GM12878 (cell line): ENCODE measurements around the gene KCNQ1. TPM values are rescaled to one million over a fixed set of nuclear protein-coding genes. Genes with fewer than 3 reads are reported as not detected.

Experiments
- ATAC-seq: fragments of 200-7000 bp; cut with Tn5 transposase; 3 replicates; pipeline ENCODE4 v1.9.1; 2020; ENCODE audit warnings: mild to moderate bottlenecking, moderate library complexity
- BruUV-seq: library from RNA; stranded (reverse); fragments of 400-500 nt; replicated peaks from 2 replicates; lab custom pipeline; 2021; lab: Mats Ljungman, UMichigan
- CTCF ChIA-PET: fragments of 300-600 bp; sonication (Branson Sonifier 250); formaldehyde crosslinking; extraction: SDS; loops from one replicate; lab custom pipeline; 2021; ENCODE audit warnings: inconsistent platforms; lab: Yijun Ruan, JAX
- POLR2A ChIA-PET: fragments of 350-600 bp; formaldehyde crosslinking; extraction: SDS; loops from one replicate; lab custom pipeline; 2021; ENCODE audit warnings: inconsistent platforms; lab: Charles Lee
- RAD21 ChIA-PET: fragments of 300-600 bp; sonication (Branson Sonifier 250); formaldehyde crosslinking; loops from one replicate; lab custom pipeline; 2023; ENCODE audit warnings: antibody characterized with exemption; ENCODE audit not compliant: unreplicated experiment; lab: Charles Lee
- SMC1A ChIA-PET: fragments of 300-600 bp; sonication (Branson Sonifier 250); formaldehyde crosslinking; loops from one replicate; lab custom pipeline; 2023; ENCODE audit not compliant: unreplicated experiment, uncharacterized antibody; lab: Charles Lee
- DNase-seq: peaks from one replicate; pipeline ENCODE4 v3.0.0-alpha.2; 2011; ENCODE audit warnings: low read depth, low spot score
- FAIRE-seq: peaks from 3 replicates; lab custom pipeline; 2011; peaks lifted over from hg19 to GRCh38; lab: Jason Lieb, UNC
- H2AFZ ChIP-seq: 2 replicates; pipeline ENCODE4 v1.6.0; 2011; ENCODE audit warnings: low read depth, low read length, control low read depth; ENCODE audit not compliant: control insufficient read depth
- H3K27ac ChIP-seq: 2 replicates; pipeline ENCODE4 v1.5.1; 2011; ENCODE audit warnings: control low read depth; ENCODE audit not compliant: control insufficient read depth, insufficient read depth
- H3K27me3 ChIP-seq, 2 experiments: replicated peaks in 1 of 2; 2 replicates each; pipeline versions ENCODE4 v1.6.0 to v1.6.1; 2011; ENCODE audit warnings: low read length in 1 of 2; ENCODE audit not compliant: control insufficient read depth in 2 of 2, insufficient read depth in 2 of 2
- H3K36me3 ChIP-seq, 2 experiments: 2 replicates each; pipeline ENCODE4 v1.5.1; 2011; ENCODE audit warnings: low read length in 1 of 2; ENCODE audit not compliant: control insufficient read depth in 2 of 2, insufficient read depth in 2 of 2
- H3K4me1 ChIP-seq: 2 replicates; pipeline ENCODE4 v1.6.1; 2011; ENCODE audit warnings: mild to moderate bottlenecking, low read length, moderate library complexity, mixed read lengths; ENCODE audit not compliant: control insufficient read depth, insufficient read depth
- H3K4me2 ChIP-seq: 2 replicates; pipeline ENCODE4 v1.6.0; 2011; ENCODE audit warnings: control low read depth; ENCODE audit not compliant: control insufficient read depth, insufficient read depth
- H3K4me3 ChIP-seq: fragments of 200-600 bp; sonication (generic); 2 replicates; pipeline ENCODE4 v1.5.1; 2016
- H3K79me2 ChIP-seq: 2 replicates; pipeline ENCODE4 v1.6.0; 2011; ENCODE audit warnings: low read length; ENCODE audit not compliant: control insufficient read depth, insufficient read depth
- H3K9ac ChIP-seq: 2 replicates; pipeline ENCODE4 v1.8.0; 2011; ENCODE audit warnings: low read length, control low read depth, mixed read lengths; ENCODE audit not compliant: control insufficient read depth, insufficient read depth
- H3K9me3 ChIP-seq: replicated peaks from 3 replicates; pipeline ENCODE4 v1.5.1; 2011; ENCODE audit warnings: mild to moderate bottlenecking, low read length; ENCODE audit not compliant: control insufficient read depth, insufficient read depth
- H4K20me1 ChIP-seq: 2 replicates; pipeline ENCODE4 v1.6.0; 2011; ENCODE audit not compliant: control insufficient read depth, insufficient read depth
- JUNB ChIP-seq: IDR thresholded peaks from 2 replicates; pipeline ENCODE4 v1.6.1; 2016; ENCODE audit warnings: antibody characterized with exemption, mild to moderate bottlenecking
- STAT3 ChIP-seq: IDR thresholded peaks from 2 replicates; pipeline ENCODE4 v1.6.1; 2011; ENCODE audit warnings: low read depth, low read length, improper control_type of control experiment
- WGBS: methylation state at CpG from one replicate; pipeline ENCODE4 v1.1.6; 2016; ENCODE audit warnings: low lambda C conversion rate; ENCODE audit not compliant: insufficient replicate concordance, insufficient coverage; ENCODE audit errors: missing lambda C conversion rate; 5-methylcytosine and 5-hydroxymethylcytosine counted together
- in situ Hi-C: fragments of 300-500 bp; cut with MboI; formaldehyde crosslinking; loops from 9 replicates; pipeline ENCODE4 v1.14.3; 2018; ENCODE audit warnings: mixed read lengths
- intact Hi-C: fragments of 100-400 bp; cut with micrococcal nuclease; formaldehyde crosslinking; loops from one replicate; pipeline ENCODE4 v1.14.2; 2022; ENCODE audit not compliant: unreplicated experiment
- polyA plus RNA-seq, 11 experiments: library from polyadenylated mRNA; depleted of rRNA in 4 of 11; unstranded in 6 of 11; stranded (reverse) in 5 of 11; fragments of >200 nt; fragmentation: Nextera tagmentation in 4 of 11; fragmentation: Illumina TruSeq in 1 of 11; extraction: Ambion mirVana in 4 of 11; extraction: Trizol in 1 of 11; gene quantifications; 1 replicate in 1 of 11; 2 replicates in 10 of 11; pipeline versions ENCODE4 v1.2.1 to v1.2.3, GENCODE V29; 2011 to 2016; ENCODE audit warnings: inconsistent platforms in 2 of 11, missing spikeins in 2 of 11, low read depth in 1 of 11
- total RNA-seq, 4 experiments: library from RNA; depleted of rRNA in 3 of 4; stranded (reverse); fragments of >200 nt in 3 of 4; fragmentation: Illumina TruSeq in 1 of 4; extraction: Trizol in 1 of 4; gene quantifications; 2 replicates each; pipeline versions ENCODE4 v1.2.1 to v1.2.3, GENCODE V29; 2013 to 2021

KCNQ1 gene
- total and polyA plus RNA-seq, 10 of the 15 experiments (the other 5 are each of a cell fraction or from before 2014, with no cell fraction given): 0.03 to 0.15 (median 0.12) TPM; not detected in 7

- TF ChIP-seq JUNB: no peak
Observed at GRCh38 chr11:2445746-2446551, 1.1 kb downstream of the KCNQ1 start (continued).

- ATAC-seq: no peak
- RAD21 ChIA-PET: no interaction called here
- CTCF ChIA-PET: interaction anchor here (0.6 kb wide), 1 partner anchor 441 kb away, joined by 3 read pairs; no protein-coding TSS in a partner anchor
- intact Hi-C loops (loop anchor here (2.0 kb wide), 1 partner anchor 20 kb away; no protein-coding TSS in a partner anchor), in situ Hi-C loops (no loop called here)
- POLR2A ChIA-PET: no interaction called here
- H3K4me2 ChIP-seq: no peak overlapping the region
- 4% methylated on average over 15 of the region's 15 CpGs for WGBS
- H3K9ac ChIP-seq: no peak overlapping the region
- no peak for DNase-seq
- H3K9me3 ChIP-seq: no peaks in the 10 kb centered on the region
- H3K79me2 ChIP-seq: no peaks in the 10 kb centered on the region
- no peak overlapping the region for H3K27ac ChIP-seq
- no peaks in the 10 kb centered on the region for H4K20me1 ChIP-seq
- no peak for TF ChIP-seq STAT3
- no peak for FAIRE-seq
- SMC1A ChIA-PET: no interaction called here
- H3K4me3 ChIP-seq: no peak overlapping the region
- no TSS peak for BruUV-seq
- no peaks in the 10 kb centered on the region for H3K36me3 ChIP-seq
- H3K27me3 ChIP-seq: peaks cover 2 to 7% of the 10 kb centered on the region in 2 experiments; a peak in 3 of 4 replicates
- H2AFZ ChIP-seq: no peak overlapping the region
- no peaks in the 10 kb centered on the region for H3K4me1 ChIP-seq
Observed at GRCh38 chr11:2446590-2447252, 1.9 kb downstream of the KCNQ1 start.
